K562 (cell line): ENCODE results near the gene LRRC3. TPM values are rescaled to one million over a fixed set of nuclear protein-coding genes. Genes with fewer than 3 reads are reported as not detected.

ENCODE experiments used
- ATAC-seq: fragments of 200-7000 bp; cut with Tn5 transposase; 3 replicates; pipeline ENCODE4 v1.9.1; 2020; ENCODE audit warnings: moderate library complexity
- BruUV-seq: library from RNA; stranded (reverse); fragments of 400-500 nt; replicated peaks from 2 replicates; lab custom pipeline; 2021; lab: Mats Ljungman, UMichigan
- CTCF ChIA-PET: fragments of 300-600 bp; formaldehyde crosslinking; extraction: SDS; loops from one replicate; lab custom pipeline; 2021; ENCODE audit warnings: low intra/inter-chr PET ratio; lab: Yijun Ruan, JAX
- POLR2A ChIA-PET: fragments of 300-600, 350-650 bp; sonication (Branson Sonifier 250); formaldehyde crosslinking; extraction: SDS; loops from one replicate; lab custom pipeline; 2021; ENCODE audit warnings: antibody characterized with exemption, inconsistent platforms; lab: Yijun Ruan, JAX
- DNase-seq, 4 experiments: peaks; one replicate each; pipeline versions ENCODE4 v3.0.0 to v3.0.0-alpha.2; 2011 to 2018; ENCODE audit warnings: low spot score in 3 of 4, mixed read lengths in 3 of 4; ENCODE audit errors: extremely low read depth in 1 of 4
- FAIRE-seq: peaks from 2 replicates; lab custom pipeline; 2011; peaks lifted over from hg19 to GRCh38; lab: Jason Lieb, UNC
- H2AFZ ChIP-seq: 2 replicates; pipeline ENCODE4 v1.6.0; 2011; ENCODE audit warnings: low read depth, low read length, control low read depth, inconsistent platforms
- H3K27ac ChIP-seq: fragments of 200-600 bp; 3 replicates; pipeline ENCODE4 v1.8.0; 2011; ENCODE audit warnings: low read depth, mild to moderate bottlenecking, control low read depth, inconsistent platforms, low read length, moderate library complexity, mixed read lengths; ENCODE audit errors: extremely low read depth
- H3K27me3 ChIP-seq, 2 experiments: fragments of 300-600 bp in 1 of 2; 2 replicates in 1 of 2; 3 replicates in 1 of 2; pipeline versions ENCODE4 v1.6.0 to v1.8.0; 2011; ENCODE audit warnings: inconsistent platforms in 2 of 2, low read length in 2 of 2, mild to moderate bottlenecking in 1 of 2, mixed read lengths in 1 of 2, moderate library complexity in 1 of 2; ENCODE audit not compliant: control insufficient read depth in 2 of 2, insufficient read depth in 2 of 2
- H3K36me3 ChIP-seq: fragments of 300-600 bp; 3 replicates; pipeline ENCODE4 v1.8.0; 2011; ENCODE audit warnings: mild to moderate bottlenecking, low read length, inconsistent platforms; ENCODE audit not compliant: control insufficient read depth, insufficient read depth
- H3K4me1 ChIP-seq, 2 experiments: fragments of 200-600 bp in 1 of 2; replicated peaks in 1 of 2; 2 replicates in 1 of 2; 3 replicates in 1 of 2; pipeline versions ENCODE4 v1.5.1 to v1.8.0; 2011; ENCODE audit warnings: inconsistent platforms in 2 of 2, low read length in 2 of 2, mild to moderate bottlenecking in 1 of 2, mixed read lengths in 1 of 2, moderate library complexity in 1 of 2; ENCODE audit not compliant: control insufficient read depth in 2 of 2, insufficient read depth in 2 of 2
- H3K4me2 ChIP-seq: 2 replicates; pipeline ENCODE4 v1.6.1; 2011; ENCODE audit warnings: low read length, control low read depth, inconsistent platforms, mixed read lengths; ENCODE audit not compliant: insufficient read depth
- H3K4me3 ChIP-seq: fragments of 200-600 bp; sonication (generic), shearing (Covaris generic); 2 replicates; pipeline ENCODE4 v1.5.1; 2016; ENCODE audit warnings: control low read depth, inconsistent platforms
- H3K79me2 ChIP-seq: fragments of 200-600 bp; 3 replicates; pipeline ENCODE4 v1.8.0; 2011; ENCODE audit warnings: low read length, inconsistent platforms; ENCODE audit not compliant: control insufficient read depth, insufficient read depth
- H3K9ac ChIP-seq, 2 experiments: 2 replicates each; pipeline versions ENCODE4 v1.6.0 to v1.6.1; 2011; ENCODE audit warnings: low read depth in 2 of 2, low read length in 2 of 2, control low read depth in 1 of 2, inconsistent platforms in 1 of 2, mild to moderate bottlenecking in 1 of 2, mixed read lengths in 1 of 2; ENCODE audit not compliant: insufficient read depth in 1 of 2
- H3K9me1 ChIP-seq: one replicate; pipeline ENCODE4 v1.6.0; 2011; ENCODE audit warnings: inconsistent platforms, mild to moderate bottlenecking, low read length, moderate library complexity; ENCODE audit not compliant: control insufficient read depth, insufficient read depth
- H3K9me3 ChIP-seq: replicated peaks from 2 replicates; pipeline ENCODE4 v1.5.1; 2011; ENCODE audit warnings: low read depth, low read length, inconsistent platforms; ENCODE audit not compliant: control insufficient read depth, insufficient read depth
- H4K20me1 ChIP-seq: replicated peaks from 2 replicates; pipeline ENCODE4 v1.6.1; 2011; ENCODE audit warnings: low read length, inconsistent platforms, mixed read lengths; ENCODE audit not compliant: control insufficient read depth, insufficient read depth
- MTA3 ChIP-seq: fragments of 450-650 bp; formaldehyde crosslinking; IDR thresholded peaks from 2 replicates; pipeline ENCODE4 v1.6.1; 2017; ENCODE audit warnings: mild to moderate bottlenecking, borderline replicate concordance
- TRIM28 ChIP-seq: fragments of 450-650 bp; IDR thresholded peaks from 2 replicates; pipeline ENCODE4 v1.6.1; 2017
- ZNF280A ChIP-seq: fragments of 450-650 bp; IDR thresholded peaks from 2 replicates; pipeline ENCODE4 v1.6.1; 2018; ENCODE audit warnings: mild to moderate bottlenecking, low read depth; ENCODE audit not compliant: partially characterized antibody
- ZNF445 ChIP-seq: fragments of 250-450 bp; sonication (Bioruptor Pico); IDR thresholded peaks from 2 replicates; pipeline ENCODE4 v1.4.0; 2020; ENCODE audit warnings: low read depth, mild to moderate bottlenecking, moderate library complexity
- WGBS: fragments of 100-300 bp; shearing (Covaris generic); methylation state at CpG from one replicate; pipeline ENCODE4 v1.1.6; 2016; ENCODE audit warnings: low coverage, mixed read lengths; ENCODE audit not compliant: insufficient coverage; ENCODE audit errors: missing lambda C conversion rate; 5-methylcytosine and 5-hydroxymethylcytosine counted together
- in situ Hi-C: fragments of 300-500 bp; cut with MboI; formaldehyde crosslinking; loops from 4 replicates; pipeline ENCODE4 v1.15.0; 2018; ENCODE audit warnings: inconsistent platforms, mixed read lengths
- intact Hi-C: fragments of 100-400 bp; cut with micrococcal nuclease; formaldehyde crosslinking; loops from 2 replicates; pipeline ENCODE4 v1.14.2; 2022
- polyA plus RNA-seq, 8 experiments: library from polyadenylated mRNA; depleted of rRNA in 4 of 8; stranded (reverse) in 5 of 8; unstranded in 3 of 8; fragments of >200 nt; fragmentation: Nextera tagmentation in 2 of 8; fragmentation: Illumina TruSeq in 1 of 8; extraction: Ambion mirVana in 2 of 8; extraction: Trizol in 1 of 8; gene quantifications; 2 replicates each; pipeline versions ENCODE4 v1.2.1 to v1.2.3, GENCODE V29; 2011 to 2014; ENCODE audit warnings: inconsistent platforms in 1 of 8, missing spikeins in 1 of 8
- total RNA-seq, 7 experiments: library from RNA; depleted of rRNA in 6 of 7; stranded (reverse); fragments of >200 nt in 6 of 7; fragmentation: Illumina TruSeq in 2 of 7; extraction: Trizol in 2 of 7; gene quantifications; 2 replicates each; pipeline versions ENCODE4 v1.2.1 to v1.2.3, GENCODE V29; 2011 to 2021; ENCODE audit warnings: low replicate concordance in 1 of 7

LRRC3 gene
- total and polyA plus RNA-seq, 9 of the 15 experiments (the other 6 are each of a cell fraction or from before 2014, with no cell fraction given), result 0.04 TPM; not detected in 7

DNA sequence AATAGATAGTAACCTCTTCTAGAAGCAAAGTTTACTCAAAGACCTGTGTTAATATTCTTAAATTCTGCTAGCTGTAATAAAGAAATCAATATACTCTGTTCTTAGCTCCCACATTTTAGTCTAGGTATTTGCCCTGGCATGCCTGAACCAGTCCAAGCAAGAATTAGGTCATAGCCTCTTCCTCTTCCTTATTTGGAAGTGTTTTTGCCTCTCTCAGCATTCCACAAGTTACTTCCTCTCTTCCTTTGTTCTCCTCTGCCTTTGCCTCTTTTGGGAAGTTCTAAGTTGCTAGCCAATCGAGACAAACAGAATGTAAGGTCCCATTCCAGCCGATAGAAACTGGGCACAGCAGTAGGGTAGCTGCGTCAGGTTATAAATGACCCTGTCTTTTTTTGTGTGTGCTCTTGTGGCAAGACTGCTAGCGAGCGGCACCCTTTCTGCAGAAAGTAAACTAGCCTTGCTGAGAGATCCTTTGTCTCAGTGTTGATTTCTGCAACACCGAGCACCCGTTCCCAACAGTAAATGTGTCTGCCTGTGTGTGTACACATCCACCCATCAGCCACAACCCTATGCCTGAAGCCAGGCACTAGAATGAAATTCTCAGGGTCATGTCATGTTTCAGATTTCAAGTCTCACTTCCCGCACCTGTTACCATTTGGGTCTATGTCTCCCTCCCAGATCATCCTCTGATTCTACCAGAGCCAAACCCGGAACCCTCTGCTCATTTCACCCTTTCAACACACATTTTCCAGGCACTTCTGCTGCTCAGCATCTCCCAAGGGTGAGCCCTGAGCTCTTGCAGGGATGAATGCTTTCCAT lies 37.5 kb downstream of the LRRC3 start:
- no peak overlapping the region for H2AFZ ChIP-seq
- no peak for DNase-seq
- POLR2A ChIA-PET, result no interaction called here
- TF ChIP-seq ZNF445 (CRISPR knock-in tag) (no peak), TRIM28 (peak; percentile 72; the same call in 1 of the 2 replicates), MTA3 (no peak), ZNF280A (peak; percentile 21)
- TF ChIP-seq, all 486 proteins: peak for 2
- Histone ChIP-seq H3K9me1 (no peaks in the 10 kb centered on the region), H3K27me3 (peaks cover 43 to 70% of the 10 kb centered on the region in 2 experiments), H3K9ac (no peak overlapping the region), H4K20me1 (no peaks in the 10 kb centered on the region; the same call in 1 of the 2 replicates), H3K9me3 (no peaks in the 10 kb centered on the region), H3K27ac (no peak overlapping the region), H3K4me3 (no peak overlapping the region), H3K36me3 (no peaks in the 10 kb centered on the region), H3K4me2 (no peak overlapping the region), H3K79me2 (no peaks in the 10 kb centered on the region), H3K4me1 (0 out of 5 replicates have a peak, but pooled peaks cover 0 to 2% of the 10 kb centered on the region in 2 experiments)
- WGBS, result under 1% methylated on average over 9 of the region's 9 CpGs
- in situ Hi-C loops (no loop called here), intact Hi-C loops (no loop called here)
- BruUV-seq, result no TSS peak
- no peak for ATAC-seq
- FAIRE-seq, result no peak
- CTCF ChIA-PET, result no interaction called here
